HL-60/S4 (cell line): Measurements from ENCODE around the gene LHX5.

ENCODE experiments used
- in situ Hi-C: fragments of 300-500 bp; cut with MboI; formaldehyde crosslinking; loops from 2 replicates; pipeline ENCODE4 v1.14.3; 2022; ENCODE audit warnings: low sequenced_read_pairs

Gene LHX5

DNA sequence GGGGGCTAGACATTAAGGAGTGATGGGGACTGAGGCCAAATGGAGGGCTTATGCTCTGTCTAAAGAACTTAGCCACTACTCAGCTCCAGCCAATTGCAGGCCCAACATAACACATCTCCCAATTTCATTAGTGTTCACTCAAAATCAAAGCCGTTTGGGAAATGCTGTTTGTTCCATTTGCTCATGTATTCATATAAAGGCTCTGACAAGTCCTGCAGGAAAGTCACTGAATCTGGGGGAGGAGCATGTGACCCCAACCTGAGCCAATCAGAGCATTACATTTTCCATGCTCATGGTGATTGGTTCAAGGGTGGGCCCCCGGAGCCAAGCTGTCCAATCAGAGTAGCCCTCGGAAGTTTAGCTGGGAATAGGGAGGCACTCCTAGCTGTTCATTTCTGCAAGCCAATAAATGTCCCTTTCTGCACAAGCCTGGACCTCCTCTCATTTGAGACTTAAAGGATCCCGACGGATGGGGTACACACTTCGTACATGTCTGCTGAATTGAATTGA, 28.6 kb downstream of the LHX5 start:
- in situ Hi-C loops = loop anchor here (25.0 kb wide), 1 partner anchor 406 kb away; no protein-coding TSS in a partner anchor

- in situ Hi-C loops = loop anchor here (25.0 kb wide), 1 partner anchor 404 kb away; no protein-coding TSS in a partner anchor
Measured at GRCh38 chr12:113440947-113441782, 30.5 kb downstream of the LHX5 start.

DNA sequence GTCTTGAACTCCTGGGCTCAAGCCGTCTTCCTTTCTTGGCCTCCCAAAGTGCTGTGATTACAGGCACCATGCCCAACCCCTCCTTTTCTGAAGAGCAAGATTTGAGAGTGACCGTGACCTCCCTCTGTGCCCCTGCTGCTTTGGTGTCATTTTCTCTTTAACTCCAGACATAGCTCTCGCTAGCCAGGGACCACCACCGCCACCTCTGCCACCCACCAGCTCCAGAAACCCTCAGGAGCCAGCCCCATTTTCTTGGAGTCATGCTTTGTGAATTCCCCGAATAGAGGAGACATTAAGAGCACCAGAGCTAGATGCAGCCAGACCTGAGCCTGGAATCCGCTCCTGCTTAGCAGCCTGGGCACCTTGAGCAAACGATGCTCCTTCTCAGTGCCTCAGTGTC, 31.3 kb downstream of the LHX5 start:
- in situ Hi-C loops = loop anchor here (25.0 kb wide), 1 partner anchor 403 kb away; no protein-coding TSS in a partner anchor

GRCh38 chr12:113439606-113440030, 32.1 kb downstream of the LHX5 start:
- in situ Hi-C loops = loop anchor here (10.0 to 25.0 kb wide), 3 partner anchors 245 to 475 kb away; no protein-coding TSS in a partner anchor

DNA sequence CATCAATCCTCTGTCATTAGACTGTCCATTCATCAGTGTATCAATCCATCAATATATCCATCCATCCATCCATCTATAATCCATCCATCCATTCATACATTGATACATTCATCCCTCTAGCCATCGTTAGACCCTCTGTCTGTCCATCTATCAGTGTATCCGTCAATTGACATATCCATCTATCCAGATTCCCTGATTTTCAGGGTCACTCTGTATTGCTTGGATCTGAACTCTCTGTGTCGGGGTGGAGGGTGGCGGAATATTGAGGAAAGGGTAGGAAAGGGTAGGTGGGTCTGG, 32.4 kb downstream of the LHX5 start:
- in situ Hi-C loops = loop anchor here (10.0 to 25.0 kb wide), 3 partner anchors 244 to 476 kb away; no protein-coding TSS in a partner anchor

DNA sequence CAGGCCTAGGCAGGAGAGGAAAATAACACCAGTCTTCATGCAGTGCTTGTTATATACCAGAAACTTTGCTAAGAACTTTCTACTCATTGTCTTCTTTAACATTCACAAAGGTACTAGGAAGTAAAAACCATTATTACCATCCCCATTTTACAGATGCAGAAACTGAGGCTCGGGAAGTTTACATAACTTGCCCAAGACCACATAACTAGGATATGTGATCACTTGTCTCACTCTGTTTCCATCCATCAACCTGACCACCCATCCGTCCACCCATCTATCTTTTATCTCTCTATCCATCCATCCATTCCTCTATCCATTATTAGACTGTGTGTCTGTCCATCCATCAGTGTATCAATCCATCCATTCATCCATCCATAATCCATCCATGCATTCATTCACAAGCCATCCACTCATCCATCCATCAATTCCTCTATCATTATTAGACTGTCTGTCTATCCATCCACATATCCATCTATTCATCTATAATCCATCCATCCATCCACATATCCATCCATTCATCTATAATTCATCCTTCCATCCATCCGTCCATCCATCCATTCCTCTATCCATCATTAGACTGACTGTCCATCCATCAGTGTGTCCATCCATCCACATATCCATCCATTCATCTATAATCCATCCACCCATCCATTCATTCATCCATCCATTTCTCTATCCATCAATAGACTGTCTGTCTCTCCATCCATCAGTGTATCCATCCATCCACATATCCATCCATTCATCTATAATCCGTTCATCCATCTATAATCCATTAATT, 33.0 kb downstream of the LHX5 start:
- in situ Hi-C loops = loop anchor here (10.0 to 25.0 kb wide), 3 partner anchors 244 to 476 kb away; no protein-coding TSS in a partner anchor

GRCh38 chr12:113437729-113438100, 34.0 kb downstream of the LHX5 start:
- in situ Hi-C loops = loop anchor here (10.0 to 25.0 kb wide), 3 partner anchors 243 to 477 kb away; no protein-coding TSS in a partner anchor

GRCh38 chr12:113436993-113437728, 34.5 kb downstream of the LHX5 start:
- in situ Hi-C loops = loop anchor here (10.0 to 25.0 kb wide), 3 partner anchors 242 to 478 kb away; no protein-coding TSS in a partner anchor

- in situ Hi-C loops = loop anchor here (10.0 to 25.0 kb wide), 3 partner anchors 242 to 478 kb away; no protein-coding TSS in a partner anchor
Measured at GRCh38 chr12:113436586-113436985, 35.1 kb downstream of the LHX5 start.

DNA sequence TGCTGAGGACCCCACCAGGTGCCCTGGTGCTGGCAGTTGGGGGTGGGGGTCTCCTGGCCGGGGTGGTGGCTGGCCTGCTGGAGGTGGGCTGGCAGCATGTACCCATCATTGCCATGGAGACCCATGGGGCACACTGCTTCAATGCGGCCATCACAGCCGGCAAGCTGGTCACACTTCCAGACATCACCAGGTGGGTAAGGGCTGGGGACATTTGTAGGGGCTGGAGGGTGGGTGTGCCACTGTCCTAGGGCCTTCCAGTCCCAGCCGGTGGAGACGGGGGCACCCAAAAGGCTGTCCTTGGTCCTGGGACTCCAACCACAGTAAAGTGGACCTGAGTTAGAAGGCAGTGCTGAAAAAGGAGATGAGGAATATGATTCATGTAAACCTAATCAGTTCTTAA, 36.3 kb downstream of the LHX5 start:
- in situ Hi-C loops = loop anchor here (10.0 to 25.0 kb wide), 3 partner anchors 241 to 479 kb away; no protein-coding TSS in a partner anchor

GRCh38 chr12:113432986-113433385, 38.7 kb downstream of the LHX5 start:
- in situ Hi-C loops = loop anchor here (10.0 to 25.0 kb wide), 3 partner anchors 238 to 482 kb away; no protein-coding TSS in a partner anchor

DNA sequence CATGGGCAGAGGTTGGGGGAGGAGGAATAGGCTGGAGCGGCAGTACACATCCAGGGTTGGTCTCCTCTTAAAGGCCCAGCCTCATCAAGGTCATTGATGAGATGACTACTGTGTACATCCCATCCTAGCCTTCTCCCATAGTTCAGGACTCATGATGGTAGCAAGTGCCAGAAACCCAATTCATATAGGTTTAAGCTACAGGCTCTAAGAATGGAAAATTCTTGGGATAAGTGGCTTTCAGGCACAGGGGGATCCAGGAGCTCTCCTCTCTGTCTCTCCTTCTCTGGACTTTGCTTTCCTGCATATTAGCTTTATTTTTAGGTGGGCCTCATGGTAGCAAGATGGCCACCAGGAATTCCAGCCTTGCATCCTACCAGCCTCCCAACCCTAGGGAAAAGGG, 43.2 kb downstream of the LHX5 start:
- in situ Hi-C loops = loop anchor here (25.0 kb wide), 1 partner anchor 391 kb away; no protein-coding TSS in a partner anchor

DNA sequence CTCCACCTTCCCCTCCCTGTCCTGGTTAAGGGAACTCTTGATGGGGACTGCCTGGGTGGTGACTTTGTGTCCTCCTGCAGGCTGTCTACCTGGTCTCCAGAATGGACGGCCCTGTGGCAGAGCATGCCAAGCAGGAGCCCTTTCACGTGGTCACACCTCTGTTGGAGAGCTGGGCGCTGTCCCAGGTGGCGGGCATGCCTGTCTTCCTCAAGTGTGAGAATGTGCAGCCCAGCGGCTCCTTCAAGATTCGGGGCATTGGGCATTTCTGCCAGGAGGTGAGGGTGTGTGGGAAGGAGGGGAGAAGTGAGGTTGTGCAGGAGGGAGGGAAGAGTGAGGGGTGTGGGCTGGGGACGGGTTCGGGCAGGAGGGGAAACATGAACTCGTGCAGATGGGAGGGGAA, 43.8 kb downstream of the LHX5 start:
- in situ Hi-C loops = loop anchor here (25.0 kb wide), 1 partner anchor 391 kb away; no protein-coding TSS in a partner anchor

- in situ Hi-C loops = loop anchor here (25.0 kb wide), 1 partner anchor 389 kb away; no protein-coding TSS in a partner anchor
Measured at GRCh38 chr12:113425960-113426453, 45.7 kb downstream of the LHX5 start.

DNA sequence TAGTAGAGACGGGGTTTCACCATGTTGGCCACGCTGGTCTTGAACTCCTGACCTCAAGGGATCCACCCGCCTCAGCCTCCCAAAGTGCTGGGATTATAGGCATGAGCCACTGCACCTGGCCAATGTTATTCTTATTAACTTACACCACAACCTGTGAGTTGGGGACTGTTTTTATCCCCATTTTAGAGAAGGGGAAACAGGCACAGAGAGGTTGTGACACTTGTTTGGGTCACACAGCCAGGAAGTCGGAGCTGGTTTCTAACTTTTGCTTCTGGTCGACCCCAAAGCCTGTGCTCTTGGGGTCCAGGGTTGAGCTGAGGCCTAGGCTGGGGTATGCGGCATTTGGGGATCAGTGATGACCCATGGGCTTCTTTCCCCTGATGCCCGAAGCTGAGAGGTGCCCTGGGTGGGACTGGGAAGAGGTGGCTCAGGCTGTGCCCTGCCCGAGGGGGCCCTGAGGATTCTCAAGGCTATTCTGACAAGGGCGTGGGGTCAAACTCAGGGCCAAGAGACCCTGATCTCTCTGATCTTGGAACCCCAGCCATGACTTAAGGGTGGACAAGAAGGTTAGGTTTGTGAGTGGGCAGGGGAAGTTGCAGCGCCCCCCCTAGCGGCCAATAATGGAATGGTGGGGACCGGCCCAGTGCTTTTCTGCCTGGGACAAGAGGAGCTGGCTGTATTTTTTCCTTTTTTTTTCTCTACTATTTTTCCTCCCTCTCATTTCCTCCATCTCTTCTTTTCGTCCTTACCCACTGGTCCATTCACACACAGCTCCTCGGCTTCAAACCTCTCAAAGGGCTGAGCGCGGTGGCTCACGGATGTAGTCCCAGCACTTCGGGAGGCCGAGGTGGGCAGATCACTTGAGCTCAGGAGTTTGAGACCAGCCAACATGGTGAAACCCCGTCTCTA, 46.5 kb downstream of the LHX5 start:
- in situ Hi-C loops = loop anchor here (25.0 kb wide), 1 partner anchor 388 kb away; no protein-coding TSS in a partner anchor

DNA sequence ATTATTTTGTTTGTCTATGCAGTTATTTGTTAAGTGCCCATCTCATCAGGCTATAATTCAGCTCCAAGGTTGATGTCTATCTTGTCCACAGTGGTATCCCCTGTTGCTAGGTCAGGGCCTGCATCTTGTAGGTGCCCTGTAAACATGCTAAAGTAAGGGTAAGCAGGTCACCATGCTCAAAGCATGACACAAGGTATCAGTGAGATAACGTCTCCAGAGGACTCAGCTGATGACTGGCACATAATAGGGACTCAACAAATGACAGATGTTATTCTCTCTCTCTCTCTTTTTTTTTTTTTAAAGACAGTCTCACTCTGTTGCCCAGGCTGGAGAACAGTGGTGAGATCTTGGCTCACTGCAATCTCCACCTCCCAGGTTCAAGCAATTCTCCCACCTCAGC, 47.2 kb downstream of the LHX5 start:
- in situ Hi-C loops = no loop called here

GRCh38 chr12:113422886-113423669, 48.6 kb downstream of the LHX5 start:
- in situ Hi-C loops = no loop called here
